ENCODE data around the gene SCEL.
"Not testable (repeated sequence)": the region's sequence is repeated elsewhere in the genome, so short reads cannot be mapped to it uniquely, and the experiment has no call there.

Gene SCEL

DNA sequence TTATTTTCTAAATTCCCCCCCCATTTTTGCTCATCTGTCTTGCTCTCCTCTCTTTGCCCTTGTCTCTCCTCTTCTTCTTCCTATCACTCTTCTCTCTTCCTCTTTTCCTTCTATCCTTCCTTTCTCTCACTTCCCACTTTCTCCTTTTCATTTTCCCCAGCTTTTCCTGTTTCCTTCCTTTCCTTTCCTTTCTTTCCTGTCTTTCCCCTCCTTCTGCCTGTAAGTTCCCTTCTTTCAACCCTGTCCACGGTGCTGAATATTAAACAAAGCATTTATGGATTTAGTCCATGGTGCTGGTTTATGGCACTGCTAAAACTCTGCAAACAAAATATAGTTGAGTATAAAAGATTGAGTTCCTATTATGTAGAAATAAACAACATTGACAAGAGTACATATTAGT lies 27.6 kb downstream of the SCEL start:
- DNase-seq: no peak

- DNase-seq: no peak
Observed at GRCh38 chr13:77565635-77566034, 30.1 kb downstream of the SCEL start.

DNA sequence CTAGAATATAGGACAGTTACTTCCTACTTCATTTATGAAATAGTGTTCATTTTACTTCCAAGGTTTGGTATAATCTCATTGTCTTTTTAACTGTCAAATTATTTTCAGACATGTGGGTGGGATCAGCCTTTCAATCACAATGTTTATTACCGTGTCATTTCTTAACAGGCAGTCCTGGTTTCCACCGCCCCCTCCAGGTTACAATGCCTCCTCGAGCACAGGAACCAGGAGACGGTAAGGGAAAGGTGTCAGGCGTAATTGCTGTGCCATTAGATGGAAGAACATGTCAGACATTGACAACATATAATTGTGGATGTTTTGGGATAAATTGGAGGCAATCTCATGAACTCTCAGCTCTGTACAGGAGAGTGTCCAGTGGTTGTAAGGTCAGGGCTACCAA lies 36.5 kb downstream of the SCEL start:
- no peak for DNase-seq

- no peak for DNase-seq
Observed at GRCh38 chr13:77574096-77574495, 38.6 kb downstream of the SCEL start.

- DNase-seq: no peak
Observed at GRCh38 chr13:77579959-77580358, 44.5 kb downstream of the SCEL start.

GRCh38 chr13:77580748-77581147 lies 45.2 kb downstream of the SCEL start:
- no peak for DNase-seq

GRCh38 chr13:77583581-77583980 lies 48.1 kb downstream of the SCEL start:
- DNase-seq: no peak

DNA sequence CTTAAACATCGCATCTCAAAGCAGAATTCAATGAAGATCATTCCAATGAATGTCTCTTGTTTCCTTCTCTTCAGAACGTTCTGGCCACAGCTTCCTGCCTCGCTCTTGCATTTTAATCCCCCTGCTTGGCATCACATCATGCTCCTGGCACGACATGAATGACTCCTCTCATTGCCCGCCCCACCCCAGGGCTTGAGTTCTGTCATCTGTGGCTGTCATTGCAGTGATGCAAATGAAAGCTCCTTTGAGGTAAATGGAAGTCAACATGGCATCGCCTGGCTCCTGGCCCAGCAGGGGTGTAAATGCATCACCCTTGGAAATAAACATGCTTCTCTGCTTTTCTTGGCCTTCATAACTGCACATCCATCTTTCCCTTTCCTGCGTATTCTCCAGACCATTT lies 48.6 kb downstream of the SCEL start:
- DNase-seq: no peak

- DNase-seq: no peak
Observed at GRCh38 chr13:77595166-77595810, 59.8 kb downstream of the SCEL start.

DNA sequence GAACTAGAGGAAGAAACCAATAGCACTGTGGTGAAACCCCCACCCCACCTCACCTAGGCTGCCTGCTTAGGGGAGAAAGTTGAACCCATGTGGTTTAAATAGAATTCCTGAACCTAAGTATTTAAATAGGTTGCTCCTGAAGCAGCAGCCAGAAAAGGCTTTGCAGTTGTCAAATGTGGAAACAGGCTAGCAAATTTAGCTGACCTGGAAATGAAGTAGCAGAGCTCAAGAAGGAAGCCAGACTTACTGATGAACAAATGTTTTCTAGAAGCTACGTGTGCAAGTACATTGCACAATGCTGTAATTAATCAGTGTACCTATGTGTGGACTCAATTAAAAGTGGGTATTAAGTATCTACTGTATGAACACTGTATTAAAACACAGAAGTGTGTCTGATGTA lies 61.3 kb downstream of the SCEL start:
- no peak for DNase-seq

- no peak for DNase-seq
Observed at GRCh38 chr13:77599351-77599750, 63.8 kb downstream of the SCEL start.

GRCh38 chr13:77600701-77601100 lies 65.2 kb downstream of the SCEL start:
- DNase-seq: no peak

DNA sequence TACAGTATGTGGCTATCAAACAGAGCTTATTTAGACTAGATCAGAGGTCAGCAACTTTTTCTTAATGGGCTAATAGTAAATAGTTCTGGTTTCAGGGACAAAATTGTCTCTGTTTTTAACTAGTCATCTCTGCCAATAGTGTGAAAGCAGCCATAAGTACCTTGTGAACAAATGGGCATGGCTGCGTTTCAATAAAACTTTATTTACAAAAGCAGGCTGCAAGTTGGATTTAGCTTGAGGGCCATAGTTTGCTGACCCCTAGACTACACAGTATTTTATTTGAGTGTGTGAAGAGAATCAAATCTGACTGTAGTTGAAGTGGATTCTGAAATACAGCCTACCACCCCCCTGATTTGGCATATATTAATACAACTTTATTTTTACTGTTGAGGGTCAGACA lies 75.6 kb downstream of the SCEL start:
- no peak for DNase-seq

DNA sequence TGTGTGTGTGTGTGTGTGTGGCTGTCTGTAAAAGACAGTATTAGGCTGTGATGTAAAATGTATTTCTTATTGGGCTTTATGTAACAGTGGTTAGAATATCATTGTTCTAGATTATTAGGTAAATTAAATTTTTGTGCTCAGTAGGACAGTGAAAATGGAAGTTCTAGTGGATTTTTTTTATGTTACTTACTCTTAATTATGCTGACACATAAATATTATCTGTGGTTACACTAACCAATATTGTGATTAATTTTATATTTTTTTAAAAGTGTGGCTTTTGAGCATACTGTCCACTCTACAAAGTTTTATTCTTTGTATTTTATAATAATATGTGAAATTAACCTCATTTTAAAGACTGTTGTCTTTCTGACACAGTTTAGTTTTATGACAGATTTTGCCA lies 80.5 kb downstream of the SCEL start:
- no peak for DNase-seq

- DNase-seq: no peak
Observed at GRCh38 chr13:77619655-77620054, 84.1 kb downstream of the SCEL start.

GRCh38 chr13:77620138-77620537 lies 84.6 kb downstream of the SCEL start:
- DNase-seq: no peak

GRCh38 chr13:77623806-77624205 lies 88.3 kb downstream of the SCEL start:
- no peak for DNase-seq

GRCh38 chr13:77628170-77628569 lies 92.7 kb downstream of the SCEL start:
- DNase-seq: no peak

DNA sequence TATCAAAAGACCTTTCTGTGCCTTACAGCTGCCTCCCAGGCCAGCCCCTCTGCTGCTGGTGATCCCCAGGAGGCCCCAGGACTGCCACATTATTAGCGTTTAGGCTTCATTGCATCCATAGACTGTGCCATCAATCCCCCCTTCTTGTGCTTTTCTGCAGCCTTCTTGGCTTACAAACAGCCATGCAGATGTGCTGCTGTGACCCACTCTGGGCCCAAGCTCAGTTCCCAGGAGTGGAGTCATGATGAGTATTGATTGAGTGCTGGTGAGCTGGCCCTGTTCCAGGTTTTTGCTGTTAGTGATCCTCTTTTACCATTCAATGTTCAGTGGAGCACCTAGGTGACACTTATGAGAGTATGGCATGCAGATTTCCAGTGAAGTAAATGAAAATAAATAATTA lies 102.1 kb downstream of the SCEL start:
- DNase-seq: no peak

- DNase-seq: no peak
Observed at GRCh38 chr13:77650409-77650808, 114.9 kb downstream of the SCEL start.

DNA sequence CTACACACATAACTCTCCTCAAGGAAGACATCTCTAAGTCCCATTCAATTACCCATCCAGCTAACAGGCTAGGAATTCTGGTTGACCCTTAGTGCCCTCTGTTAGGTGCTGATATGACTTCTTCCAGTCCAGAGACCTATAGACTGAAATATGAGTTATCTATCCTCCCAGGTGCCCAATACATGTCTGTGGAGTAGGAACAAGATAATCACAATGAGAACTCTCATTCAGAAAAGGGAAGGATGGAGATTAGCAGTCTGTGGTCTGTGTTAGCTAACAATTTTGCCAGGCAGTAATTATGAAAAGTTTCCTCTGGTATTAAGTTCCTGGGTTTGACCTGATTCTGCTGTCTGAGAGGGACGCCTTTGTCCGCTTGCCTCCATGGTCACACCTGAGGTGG lies 117.8 kb downstream of the SCEL start:
- no peak for DNase-seq

DNA sequence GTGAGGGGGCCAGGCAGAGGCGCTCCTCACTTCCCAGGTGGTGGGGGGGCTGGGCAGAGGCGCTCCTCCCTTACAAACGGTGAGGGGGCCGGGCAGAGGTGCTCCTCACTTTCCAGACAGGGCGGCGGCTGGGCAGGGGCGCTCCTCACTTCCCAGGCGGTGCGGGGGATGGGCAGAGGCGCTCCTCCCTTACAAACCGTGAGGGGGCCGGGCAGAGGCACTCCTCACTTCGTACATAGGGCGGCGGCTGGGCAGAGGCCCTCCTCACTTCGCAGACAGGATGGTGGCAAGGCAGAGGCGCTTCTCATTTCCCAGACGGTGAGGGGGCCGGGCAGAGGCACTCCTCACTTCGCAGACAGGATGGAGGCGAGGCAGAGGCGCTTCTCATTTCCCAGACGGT lies 124.5 kb downstream of the SCEL start:
- DNase-seq: not testable (repeated sequence)

DNA sequence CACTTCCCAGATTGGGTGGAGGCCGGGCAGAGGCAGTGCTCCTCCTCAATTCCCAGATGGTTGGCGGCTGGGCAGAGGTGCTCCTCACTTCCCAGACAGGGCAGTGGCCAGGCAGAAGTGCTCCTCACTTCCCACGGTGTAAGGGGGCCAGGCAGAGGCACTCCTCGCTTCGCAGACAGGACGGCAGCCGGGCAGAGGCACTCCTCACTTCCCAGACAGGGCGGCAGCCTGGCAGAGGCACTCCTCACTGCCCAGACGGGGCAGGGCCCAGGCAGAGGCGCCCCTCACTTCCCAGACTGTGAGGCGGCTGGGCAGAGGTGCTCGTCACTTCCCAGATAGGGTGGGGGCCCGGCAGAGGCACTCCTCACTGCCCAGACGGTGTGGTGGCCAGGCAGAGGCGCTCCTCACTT lies 125.3 kb downstream of the SCEL start:
- DNase-seq: no peak

DNA sequence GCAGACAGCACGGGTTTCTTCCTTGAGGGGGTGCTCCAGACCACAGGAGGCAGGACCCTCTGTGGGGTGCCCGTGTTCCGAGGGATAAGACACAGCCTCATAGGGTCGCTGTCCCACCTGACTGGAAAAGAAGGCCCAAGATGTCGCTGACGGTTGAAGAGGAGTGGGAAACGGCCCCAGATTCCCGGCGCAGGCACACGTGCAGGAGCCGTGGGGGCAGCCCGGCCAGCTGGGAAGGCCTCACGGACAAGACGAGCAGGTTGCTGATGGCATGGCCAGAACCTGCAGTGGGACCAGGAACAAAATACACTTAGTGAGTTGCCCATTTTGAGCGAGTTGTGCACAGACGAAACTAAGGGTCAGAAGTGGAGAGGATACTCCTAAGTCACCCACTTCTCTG lies 126.8 kb downstream of the SCEL start:
- DNase-seq: not testable (repeated sequence)

GRCh38 chr13:77662831-77663230 lies 127.3 kb downstream of the SCEL start:
- DNase-seq: not testable (repeated sequence)

DNA sequence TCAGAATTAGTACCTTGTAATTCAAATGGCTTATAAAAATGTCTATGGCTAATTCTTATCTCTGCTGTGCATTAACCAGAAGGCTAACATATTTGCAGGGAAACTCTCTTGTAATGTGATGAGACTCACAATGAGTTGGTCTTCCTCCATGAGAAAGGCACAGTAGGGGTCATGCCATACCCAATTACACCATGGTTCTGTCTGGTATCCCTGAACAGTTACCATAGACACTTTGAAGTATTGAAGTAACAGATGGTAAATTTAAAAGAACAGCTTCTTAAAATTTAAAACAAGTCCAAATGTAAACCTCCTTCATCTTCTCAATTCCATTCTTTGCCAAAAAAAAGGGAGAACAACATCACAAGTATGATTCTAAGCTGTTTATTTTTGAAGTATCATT lies 139.3 kb downstream of the SCEL start:
- no peak for DNase-seq

Measured in T-helper 1 cell (primary cell).